ENCODE measurements around the gene THSD4.
"Not testable (repeated sequence)": the region's sequence is repeated elsewhere in the genome, so short reads cannot be mapped to it uniquely, and the experiment has no call there.

The THSD4 gene

GRCh38 chr15:71189718-71190117 is 74.4 kb downstream of the THSD4 start:
- no peak for DNase-seq (ENCODE audit: low spot score)

GRCh38 chr15:71191296-71191695 is 76.0 kb downstream of the THSD4 start:
- DNase-seq (ENCODE audit: low spot score): no peak

GRCh38 chr15:71192816-71193215 is 77.5 kb downstream of the THSD4 start:
- no peak for DNase-seq (ENCODE audit: low spot score)

- no peak for DNase-seq (ENCODE audit: low spot score)
Measured at GRCh38 chr15:71194286-71194685, 79.0 kb downstream of the THSD4 start.

GRCh38 chr15:71195242-71195641 is 80.0 kb downstream of the THSD4 start:
- peak; percentile 49 for DNase-seq (ENCODE audit: low spot score)

GRCh38 chr15:71197620-71198019 is 82.3 kb downstream of the THSD4 start:
- no peak for DNase-seq (ENCODE audit: low spot score)

- no peak for DNase-seq (ENCODE audit: low spot score)
Measured at GRCh38 chr15:71198846-71199245, 83.6 kb downstream of the THSD4 start.

GRCh38 chr15:71199384-71200351 is 84.4 kb downstream of the THSD4 start:
- no peak for DNase-seq (ENCODE audit: low spot score)

GRCh38 chr15:71201477-71201876 is 86.2 kb downstream of the THSD4 start:
- no peak for DNase-seq (ENCODE audit: low spot score)

GRCh38 chr15:71202712-71203111 is 87.4 kb downstream of the THSD4 start:
- DNase-seq (ENCODE audit: low spot score): no peak

GRCh38 chr15:71203586-71204474 is 88.6 kb downstream of the THSD4 start:
- DNase-seq (ENCODE audit: low spot score): no peak

- DNase-seq (ENCODE audit: low spot score): no peak
Measured at GRCh38 chr15:71207141-71207540, 91.9 kb downstream of the THSD4 start.

GRCh38 chr15:71212146-71212545 is 96.9 kb downstream of the THSD4 start:
- DNase-seq (ENCODE audit: low spot score): no peak

GRCh38 chr15:71213943-71214342 is 98.7 kb downstream of the THSD4 start:
- DNase-seq (ENCODE audit: low spot score): not testable (repeated sequence)

- no peak for DNase-seq (ENCODE audit: low spot score)
Measured at GRCh38 chr15:71215126-71215894, 100.0 kb downstream of the THSD4 start.

- no peak for DNase-seq (ENCODE audit: low spot score)
Measured at GRCh38 chr15:71218272-71218805, 103.1 kb downstream of the THSD4 start.

- DNase-seq (ENCODE audit: low spot score): no peak
Measured at GRCh38 chr15:71219101-71219500, 103.8 kb downstream of the THSD4 start.

- DNase-seq (ENCODE audit: low spot score): no peak
Measured at GRCh38 chr15:71219645-71220044, 104.4 kb downstream of the THSD4 start.

- DNase-seq (ENCODE audit: low spot score): no peak
Measured at GRCh38 chr15:71220828-71221227, 105.6 kb downstream of the THSD4 start.

- DNase-seq (ENCODE audit: low spot score): no peak
Measured at GRCh38 chr15:71221417-71221816, 106.1 kb downstream of the THSD4 start.

- DNase-seq (ENCODE audit: low spot score): no peak
Measured at GRCh38 chr15:71223516-71223915, 108.2 kb downstream of the THSD4 start.

GRCh38 chr15:71224024-71224423 is 108.8 kb downstream of the THSD4 start:
- no peak for DNase-seq (ENCODE audit: low spot score)
